Measurements from ENCODE around the gene POMP.

DNA sequence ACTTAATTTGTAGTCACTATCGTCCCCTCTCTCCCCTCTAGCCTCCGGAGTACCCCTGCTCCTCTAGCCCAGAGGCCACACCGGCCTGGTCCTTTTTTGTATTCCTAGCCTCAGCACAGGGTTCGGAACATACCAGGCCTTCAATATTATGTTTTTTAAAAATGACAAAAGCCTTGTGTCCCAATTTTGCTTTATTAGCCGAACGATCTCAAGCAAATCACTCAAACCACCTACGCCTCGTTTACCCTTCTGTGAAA lies 463 bp upstream of the POMP start:
- no peak for TF ChIP-seq POLR2AphosphoS5 (IDR thresholded peaks at IDR 0.05)
- TF ChIP-seq, protein P1, sequence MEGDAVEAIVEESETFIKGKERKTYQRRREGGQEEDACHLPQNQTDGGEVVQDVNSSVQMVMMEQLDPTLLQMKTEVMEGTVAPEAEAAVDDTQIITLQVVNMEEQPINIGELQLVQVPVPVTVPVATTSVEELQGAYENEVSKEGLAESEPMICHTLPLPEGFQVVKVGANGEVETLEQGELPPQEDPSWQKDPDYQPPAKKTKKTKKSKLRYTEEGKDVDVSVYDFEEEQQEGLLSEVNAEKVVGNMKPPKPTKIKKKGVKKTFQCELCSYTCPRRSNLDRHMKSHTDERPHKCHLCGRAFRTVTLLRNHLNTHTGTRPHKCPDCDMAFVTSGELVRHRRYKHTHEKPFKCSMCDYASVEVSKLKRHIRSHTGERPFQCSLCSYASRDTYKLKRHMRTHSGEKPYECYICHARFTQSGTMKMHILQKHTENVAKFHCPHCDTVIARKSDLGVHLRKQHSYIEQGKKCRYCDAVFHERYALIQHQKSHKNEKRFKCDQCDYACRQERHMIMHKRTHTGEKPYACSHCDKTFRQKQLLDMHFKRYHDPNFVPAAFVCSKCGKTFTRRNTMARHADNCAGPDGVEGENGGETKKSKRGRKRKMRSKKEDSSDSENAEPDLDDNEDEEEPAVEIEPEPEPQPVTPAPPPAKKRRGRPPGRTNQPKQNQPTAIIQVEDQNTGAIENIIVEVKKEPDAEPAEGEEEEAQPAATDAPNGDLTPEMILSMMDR (IDR thresholded peaks at IDR 0.05) = no peak
- TF ChIP-seq EP300 (IDR thresholded peaks at IDR 0.05; ENCODE audit: low read depth) = no peak
